ENCODE results near the gene ATAD3B. TPM values are rescaled to one million over a fixed set of nuclear protein-coding genes. Genes with fewer than 3 reads are reported as not detected.

Gene ATAD3B
- total RNA-seq, 1 donor from 2014 or later, result 16.0 TPM

DNA sequence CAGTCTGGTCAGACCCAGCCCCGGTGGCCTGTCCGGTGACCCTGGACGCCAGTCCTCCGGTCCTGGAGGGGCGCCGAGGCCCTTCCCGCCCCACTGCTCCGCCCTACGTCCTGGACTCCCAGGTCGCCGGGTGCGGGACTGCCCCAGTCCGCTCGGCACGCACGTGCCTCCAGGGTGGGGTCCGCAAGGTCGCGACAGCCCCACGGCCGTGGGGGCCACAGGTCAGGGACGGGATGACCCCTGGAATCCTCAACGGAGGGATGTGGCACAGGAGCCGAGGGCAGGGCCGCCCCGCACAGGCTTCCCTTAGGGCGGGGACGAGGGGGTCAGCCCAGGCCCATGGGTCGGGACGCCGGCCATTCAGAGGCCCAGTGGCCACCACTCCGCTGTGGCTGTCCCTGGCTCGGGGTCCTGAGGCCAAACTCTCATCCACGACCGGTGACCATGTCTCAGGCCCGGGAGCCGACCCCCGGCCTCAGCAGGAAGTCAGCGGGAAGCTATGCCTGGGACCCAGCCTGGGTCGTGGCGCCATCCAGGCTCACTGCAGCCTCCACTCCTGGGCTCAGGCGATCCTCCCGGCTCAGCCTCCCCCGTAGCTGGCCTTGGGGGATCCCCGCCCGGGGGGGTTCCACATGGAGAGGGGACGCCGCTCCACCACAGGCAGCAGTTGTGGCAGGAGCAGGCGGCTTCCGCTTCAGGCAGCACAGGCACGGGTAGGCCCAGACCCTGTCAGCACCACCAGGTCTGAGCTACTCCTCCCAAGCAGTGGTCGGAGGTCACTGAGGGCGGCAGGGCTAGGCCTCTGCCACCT lies 69.5 kb downstream of the ATAD3B start:
- peak; percentile 5 for ATAC-seq

GRCh38 chr1:1541956-1542765 lies 70.6 kb downstream of the ATAD3B start:
- no peak for ATAC-seq
- no peak for DNase-seq (ENCODE audit: low spot score)

More for the DNA sequence above, 69.5 kb downstream of the ATAD3B start:
- no peak for DNase-seq (ENCODE audit: low spot score)

DNA sequence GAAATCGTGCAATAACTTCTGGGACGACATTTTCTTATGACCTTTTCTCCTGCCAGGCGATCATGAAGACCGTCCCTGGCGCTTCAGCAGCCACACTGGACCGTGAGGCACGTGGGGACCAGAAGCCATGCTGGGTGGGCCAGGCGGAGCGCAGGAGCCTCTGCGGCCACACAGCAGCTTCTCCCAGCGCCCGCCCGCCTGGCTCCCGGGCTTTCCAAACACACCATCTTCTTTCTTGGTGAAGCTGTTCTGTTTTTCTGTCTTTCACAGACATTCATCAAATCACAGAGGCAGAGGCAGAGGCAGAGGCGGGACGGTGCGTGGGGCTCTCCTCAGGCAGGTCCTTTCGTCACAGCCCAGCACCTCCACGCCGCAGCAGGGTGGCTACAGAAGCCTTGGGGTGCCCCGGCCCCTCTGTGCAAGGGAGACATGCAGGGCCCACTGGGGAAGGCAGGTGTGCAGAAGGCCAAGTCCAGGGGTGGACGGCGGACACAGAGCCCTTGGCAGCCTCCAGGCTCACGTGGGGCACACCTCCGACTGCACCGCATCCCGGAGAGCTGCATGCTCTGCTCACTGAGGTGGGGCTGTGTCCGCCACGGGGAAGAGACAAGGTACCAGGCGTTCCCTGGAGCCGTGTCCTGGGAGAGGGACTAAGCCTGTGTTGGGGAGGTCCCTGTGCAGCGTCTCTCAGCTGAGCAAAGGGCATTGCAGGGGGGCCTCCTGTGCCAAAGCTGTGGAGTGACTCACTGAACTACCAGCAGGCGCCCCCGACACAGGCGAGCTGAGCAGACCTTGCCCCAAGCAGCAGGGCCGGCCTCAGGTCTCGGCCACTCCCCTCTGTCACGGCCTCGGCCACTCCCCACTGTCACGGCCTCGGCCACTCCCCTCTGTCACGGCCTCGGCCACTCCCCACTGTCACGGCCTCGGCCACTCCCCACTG lies 71.5 kb downstream of the ATAD3B start:
- DNase-seq (ENCODE audit: low spot score) (peak; percentile 74), ATAC-seq (peak; percentile 54)

DNA sequence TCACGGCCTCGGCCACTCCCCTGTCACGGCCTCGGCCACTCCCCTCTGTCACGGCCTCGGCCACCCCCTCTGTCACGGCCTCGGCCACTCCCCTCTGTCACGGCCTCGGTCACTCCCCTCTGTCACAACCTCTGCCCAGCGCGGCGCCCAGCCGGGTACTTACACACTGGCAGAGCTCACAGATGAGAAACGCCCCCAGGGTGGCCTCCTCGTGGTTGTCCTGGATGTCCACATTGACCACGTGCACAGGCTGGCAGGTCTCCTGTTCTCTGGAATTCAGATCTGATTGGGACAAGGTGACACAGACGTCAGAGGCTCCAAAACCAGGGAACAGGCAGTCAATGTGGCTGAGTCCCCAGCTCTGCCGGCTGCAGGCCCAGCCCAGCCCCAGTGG lies 72.1 kb downstream of the ATAD3B start:
- peak; percentile 96 for DNase-seq (ENCODE audit: low spot score)
- ATAC-seq, result peak; percentile 82

- ATAC-seq, result no peak
- DNase-seq (ENCODE audit: low spot score), result no peak
Observed at GRCh38 chr1:1544544-1544943, 73.0 kb downstream of the ATAD3B start.

Other genes with a start within 250 kb of the ATAD3B start
- 166 TPM for gene SDF4, start 239.8 kb upstream of the ATAD3B start, total RNA-seq
- gene B3GALT6, start 239.5 kb upstream of the ATAD3B start, total RNA-seq, result 9.3 TPM
- gene C1QTNF12, start 225.0 kb upstream of the ATAD3B start, total RNA-seq, result 3.5 TPM
- 27.6 TPM for gene UBE2J2, start 197.9 kb upstream of the ATAD3B start, total RNA-seq
- gene SCNN1D, start 191.3 kb upstream of the ATAD3B start, total RNA-seq, result 5.7 TPM
- 31.9 TPM for gene ACAP3, start 163.8 kb upstream of the ATAD3B start, total RNA-seq
- gene PUSL1, start 163.2 kb upstream of the ATAD3B start, total RNA-seq, result 8.4 TPM
- 42.4 TPM for gene INTS11, start 147.1 kb upstream of the ATAD3B start, total RNA-seq
- gene CPTP, start 147.0 kb upstream of the ATAD3B start, total RNA-seq, result 40.0 TPM
- gene TAS1R3, start 140.5 kb upstream of the ATAD3B start, total RNA-seq, result 0.30 TPM
- gene DVL1, start 122.3 kb upstream of the ATAD3B start, total RNA-seq, result 50.4 TPM
- gene MXRA8, start 113.2 kb upstream of the ATAD3B start, total RNA-seq, result 4.5 TPM
- 130 TPM for gene AURKAIP1, start 96.6 kb upstream of the ATAD3B start, total RNA-seq
- gene CCNL2, start 72.4 kb upstream of the ATAD3B start, total RNA-seq, result 127 TPM
- gene MRPL20, start 64.5 kb upstream of the ATAD3B start, total RNA-seq, result 52.9 TPM
- 1.0 TPM for gene ANKRD65, start 50.5 kb upstream of the ATAD3B start, total RNA-seq
- gene VWA1, start 36.1 kb upstream of the ATAD3B start, total RNA-seq, result 91.0 TPM
- 2.9 TPM for gene ATAD3C, start 22.1 kb upstream of the ATAD3B start, total RNA-seq
- 16.3 TPM for gene ATAD3A, start 40.4 kb downstream of the ATAD3B start, total RNA-seq
- gene TMEM240, start 68.9 kb downstream of the ATAD3B start, total RNA-seq, result 0.98 TPM
- gene SSU72, start 103.1 kb downstream of the ATAD3B start, total RNA-seq, result 65.4 TPM
- gene FNDC10, start 128.4 kb downstream of the ATAD3B start, total RNA-seq, result 0.58 TPM
- 65.1 TPM for gene MIB2, start 143.7 kb downstream of the ATAD3B start, total RNA-seq
- 1.6 TPM for gene MMP23B, start 160.4 kb downstream of the ATAD3B start, total RNA-seq
- gene CDK11B, start 187.2 kb downstream of the ATAD3B start, total RNA-seq, result 8.7 TPM
- gene SLC35E2B, start 221.0 kb downstream of the ATAD3B start, total RNA-seq, result 18.6 TPM

Measured in left lobe of liver (tissue), 2 donors.